ENCODE results near the gene USP36. TPM values are rescaled to one million over a fixed set of nuclear protein-coding genes. Genes with fewer than 3 reads are reported as not detected.

The USP36 gene
- total and polyA plus RNA-seq, 9 of the 15 experiments (the other 6 are each of a cell fraction or from before 2014, with no cell fraction given): 6.4 to 72.8 (median 22.5) TPM

DNA sequence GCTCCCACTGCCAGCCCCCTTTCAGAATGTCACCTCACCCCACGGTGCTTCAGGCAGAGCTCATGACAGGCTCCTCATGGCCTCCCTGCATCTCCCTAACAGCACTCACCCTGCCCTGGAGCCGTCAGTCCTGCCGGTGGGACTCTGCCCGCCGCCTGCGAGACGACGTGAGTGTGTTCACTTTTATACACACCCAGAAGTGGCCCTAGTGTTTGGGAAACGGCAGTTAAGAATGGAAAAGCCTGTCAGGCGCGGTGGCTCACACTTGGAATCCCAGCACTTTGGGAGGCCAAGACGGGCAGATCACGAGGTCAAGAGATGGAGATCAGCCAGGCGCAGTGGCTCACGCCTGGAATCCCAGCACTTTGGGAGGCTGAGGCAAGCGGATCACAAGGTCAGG is 46.2 kb downstream of the USP36 start:
- in situ Hi-C loops (cut with MboI) (no loop called here), intact Hi-C loops (cut with micrococcal nuclease) (no loop called here)
- Histone ChIP-seq H3K79me2 (ENCODE audit: control insufficient read depth, insufficient read depth, low read length) (no peaks in the 10 kb centered on the region), H3K4me1 (replicated peaks in 1 of 2; ENCODE audit: control insufficient read depth in 2 of 2, insufficient read depth in 2 of 2, low read length in 2 of 2) (no peaks in the 10 kb centered on the region; a peak in 1 of 5 replicates), H3K27me3 (ENCODE audit: control insufficient read depth in 2 of 2, insufficient read depth in 2 of 2, low read length in 2 of 2) (no peaks in the 10 kb centered on the region), H3K4me2 (ENCODE audit: insufficient read depth, low read length) (no peak overlapping the region), H4K20me1 (replicated peaks; ENCODE audit: control insufficient read depth, insufficient read depth, low read length) (peaks cover 6% of the 10 kb centered on the region; the same call in 1 of the 2 replicates), H3K4me3 (no peak overlapping the region), H3K9me3 (replicated peaks; ENCODE audit: control insufficient read depth, insufficient read depth, low read depth, low read length) (no peaks in the 10 kb centered on the region), H3K27ac (ENCODE audit: extremely low read depth, low read depth, low read length) (no peak overlapping the region), H2AFZ (ENCODE audit: low read depth, low read length) (no peak overlapping the region), H3K9ac (ENCODE audit: insufficient read depth in 1 of 2, low read depth in 2 of 2, low read length in 2 of 2) (no peak overlapping the region), H3K9me1 (ENCODE audit: control insufficient read depth, insufficient read depth, low read length) (no peaks in the 10 kb centered on the region), H3K36me3 (ENCODE audit: control insufficient read depth, insufficient read depth, low read length) (peaks cover 63% of the 10 kb centered on the region)
- TF ChIP-seq POLR2G (IDR thresholded peaks at IDR 0.05; ENCODE audit: low read depth, low read length) (0 out of 2 replicates have a peak, but pooled peaks have one; percentile 35), EP300 (IDR thresholded peaks at IDR 0.05; ENCODE audit: low read length) (no peak), HDAC6 (IDR thresholded peaks at IDR 0.05; ENCODE audit: low read depth, low read length) (no peak), KDM4B (IDR thresholded peaks at IDR 0.05; ENCODE audit: borderline replicate concordance in 2 of 2, low read depth in 1 of 2) (no peak), ZBTB7A (IDR thresholded peaks at IDR 0.05; ENCODE audit: borderline replicate concordance, control insufficient read depth, low read depth, low read length) (no peak), CBX3 (IDR thresholded peaks at IDR 0.05; ENCODE audit: borderline replicate concordance in 1 of 2, low read length in 2 of 2) (no peak), ZNF217 (CRISPR knock-in tag; IDR thresholded peaks at IDR 0.05) (no peak), ZNF23 (CRISPR knock-in tag; IDR thresholded peaks at IDR 0.05) (no peak), ERF (CRISPR knock-in tag; IDR thresholded peaks at IDR 0.05) (no peak), POLR2A (conservative IDR thresholded peaks at IDR 0.05) (0 out of 2 replicates have a peak, but pooled peaks have one; percentile 14), ZNF507 (tag; conservative IDR thresholded peaks at IDR 0.05) (no peak), HMGN3 (IDR thresholded peaks at IDR 0.05; ENCODE audit: borderline replicate concordance, extremely low read depth, insufficient read length, low read depth, low read length) (no peak), MTA1 (IDR thresholded peaks at IDR 0.05; ENCODE audit: borderline replicate concordance) (no peak), COPS2 (conservative IDR thresholded peaks at IDR 0.05) (no peak), ZKSCAN3 (CRISPR knock-in tag; IDR thresholded peaks at IDR 0.05) (no peak)
- TF ChIP-seq, protein P1, sequence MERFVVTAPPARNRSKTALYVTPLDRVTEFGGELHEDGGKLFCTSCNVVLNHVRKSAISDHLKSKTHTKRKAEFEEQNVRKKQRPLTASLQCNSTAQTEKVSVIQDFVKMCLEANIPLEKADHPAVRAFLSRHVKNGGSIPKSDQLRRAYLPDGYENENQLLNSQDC (CRISPR knock-in tag; IDR thresholded peaks at IDR 0.05): no peak
- ATAC-seq: no peak
- FAIRE-seq: no peak
- no peak for DNase-seq (ENCODE audit: extremely low read depth in 1 of 4, low spot score in 3 of 4)
- POLR2A ChIA-PET: interaction anchor here (1.2 kb wide), 2 partner anchors 9 to 60 kb away, joined by 4 to 6 read pairs; no protein-coding TSS in a partner anchor
- BruUV-seq (replicated peaks): no TSS peak
- CTCF ChIA-PET (ENCODE audit: low intra/inter-chr PET ratio): no interaction called here
- 92% methylated on average over 8 of the region's 16 CpGs for WGBS (ENCODE audit: insufficient coverage, low coverage, missing lambda C conversion rate)

Data from K562 (cell line).